Heart left ventricle (tissue), 16 donors: ENCODE results near the gene ITGBL1. TPM values are rescaled to one million over a fixed set of nuclear protein-coding genes. Genes with fewer than 3 reads are reported as not detected.
"Not testable (repeated sequence)": the region's sequence is repeated elsewhere in the genome, so short reads cannot be mapped to it uniquely, and the experiment has no call there.

Experiments
- ATAC-seq, 4 donors: fragments of 200-7000 bp; cut with Tn5 transposase; one replicate each; pipeline ENCODE4 v1.9.1; 2020 to 2022; ENCODE audit warnings: moderate library complexity in 4 of 4, mild to moderate bottlenecking in 3 of 4, moderate number of reproducible peaks in 1 of 4
- DNase-seq, 5 donors: peaks; one replicate each; pipeline ENCODE4 v3.0.0-alpha.2; 2020
- H3K27ac ChIP-seq, 12 donors: fragments of 200-600 bp; sonication (generic) in 4 of 12; one replicate each; pipeline versions ENCODE4 v1.5.0 to v1.8.0; 2016 to 2022; ENCODE audit warnings: mild to moderate bottlenecking in 2 of 12
- H3K27me3 ChIP-seq, 9 donors: fragments of 200-600 bp; sonication (generic) in 2 of 9; one replicate each; pipeline versions ENCODE4 v1.5.1 to v1.8.0; 2016 to 2022; ENCODE audit warnings: mild to moderate bottlenecking in 3 of 9
- H3K36me3 ChIP-seq, 9 donors: fragments of 200-600 bp; sonication (generic) in 2 of 9; one replicate each; pipeline versions ENCODE4 v1.5.0 to v1.8.0; 2018 to 2022; ENCODE audit warnings: mild to moderate bottlenecking in 2 of 9
- H3K4me1 ChIP-seq, 12 donors: fragments of 200-600 bp; sonication (generic) in 4 of 12; one replicate each; pipeline versions ENCODE4 v1.5.0 to v1.8.0; 2016 to 2022; ENCODE audit warnings: mild to moderate bottlenecking in 3 of 12
- H3K4me3 ChIP-seq, 12 donors: fragments of 200-600 bp; sonication (generic) in 4 of 12; one replicate each; pipeline versions ENCODE4 v1.5.0 to v1.8.0; 2017 to 2022; ENCODE audit warnings: mild to moderate bottlenecking in 9 of 12, moderate library complexity in 4 of 12
- H3K9me3 ChIP-seq, 12 donors: fragments of 200-600 bp; sonication (generic) in 4 of 12; one replicate each; pipeline versions ENCODE4 v1.5.0 to v1.8.0; 2016 to 2022; ENCODE audit warnings: mild to moderate bottlenecking in 1 of 12
- CTCF ChIP-seq, 12 donors: fragments of 200-600 bp; sonication (generic) in 4 of 12; IDR thresholded peaks; one replicate each; pipeline versions ENCODE4 v1.5.0 to v1.8.0; 2018 to 2022; ENCODE audit warnings: antibody characterized with exemption in 12 of 12, mild to moderate bottlenecking in 5 of 12
- POLR2A ChIP-seq, 2 donors: fragments of 450-650 bp; IDR thresholded peaks; one replicate each; pipeline ENCODE4 v1.6.1; 2017; ENCODE audit warnings: antibody characterized with exemption in 2 of 2, mild to moderate bottlenecking in 2 of 2, moderate library complexity in 2 of 2
- WGBS, 4 donors: extraction: QIAGEN DNeasy Blood & Tissue Kit in 2 of 4; methylation state at CpG; one replicate each; pipeline versions ENCODE4 v1.1.5 to v1.1.7; 2013 to 2018; 5-methylcytosine and 5-hydroxymethylcytosine counted together
- intact Hi-C, 10 donors: fragments of 100-400 bp; cut with DNase I; formaldehyde crosslinking; loops; one replicate each; pipeline versions ENCODE4 v1.11.1 to v1.14.2; 2022
- polyA plus RNA-seq, 2 donors: library from polyadenylated mRNA; stranded (reverse); fragments of 200-250 nt; gene quantifications; one replicate each; pipeline ENCODE4 v1.2.3, GENCODE V29; 2013
- total RNA-seq, 9 donors: library from RNA; depleted of rRNA in 2 of 9; stranded (reverse); fragments of >200 nt in 2 of 9; fragmentation: NEBNext Ultra II Directional in 3 of 9; extraction: Animal tissue kit (Norgen Biotek cat#: 25700) in 3 of 9; gene quantifications; one replicate each; pipeline versions ENCODE4 v1.1.0 to v1.2.4, GENCODE V29; 2016 to 2023
- donor health status: ischemic (EF 13 %, LVEDD 7.1; RV severe dilation, severe dysfunction).
- donor health status: healthy with polysubstance abuse.
- donor health status: DM: no; HTN: yes; CAD: no.
- donor health status: DM: no; HTN: no; CAD: no.
- donor health status: ischemic (EF 25% LVEDD 6.9; RV normal size, moderate dysfunction).
- donor health status: ischemic (EF 25% LVEDD 5.7; RV mildly dilated, moderate dysfunction).
- donor health status: healthy.
- donor health status: DM: yes; HTN: yes; CAD: no.
- donor health status: ischemic (EF 35%, LVEDD 5.7; RV mildly dilated, moderate dysfunction).
- donor health status: nonischemic (EF 11% LVEDD 7.7; RV severe dilation, severe dysfunction).
- donor health status: DM: yes; HTN: yes; CAD: no.
- donor health status: PGD.
- donor health status: ischemic (EF 29% LVEDD 5.4; RV normal size, mild dysfunction).
- donor health status: nonischemic (EF 23%, LVEDD 6.1; RV moderate dilation, normal function).

ITGBL1 gene
- total and polyA plus RNA-seq, 11 donors: 0.15 to 5.9 (median 2.5) TPM

- TF ChIP-seq CTCF (IDR thresholded peaks at IDR 0.05) (no peak), POLR2A (IDR thresholded peaks at IDR 0.05) (no peak)
- no peaks in the 10 kb centered on the region for H3K36me3 ChIP-seq
- no peak overlapping the region for H3K4me3 ChIP-seq
- 18 to 27% (median 21%) methylated on average over 4 of the region's 4 CpGs for WGBS, 4 donors
- no peak overlapping the region for H3K27ac ChIP-seq
- H3K27me3 ChIP-seq: no peaks in the 10 kb centered on the region
- ATAC-seq (peak in 1 of 4 donors; percentile 56), DNase-seq (no peak)
- intact Hi-C loops: no loop called here
- H3K9me3 ChIP-seq: peaks cover 0 to 2% (median 0%) of the 10 kb centered on the region in 12 donors
- peaks cover 0 to 5% (median 0%) of the 10 kb centered on the region in 12 donors for H3K4me1 ChIP-seq
These were observed 76.9 kb downstream of the ITGBL1 start for GRCh38 chr13:101529422-101529821.

- DNase-seq: no peak
- Histone ChIP-seq H3K4me1 (peaks cover 0 to 5% (median 0%) of the 10 kb centered on the region in 12 donors), H3K27ac (no peak overlapping the region), H3K36me3 (no peaks in the 10 kb centered on the region), H3K9me3 (peaks cover 0 to 2% (median 0%) of the 10 kb centered on the region in 12 donors), H3K4me3 (no peak overlapping the region), H3K27me3 (no peaks in the 10 kb centered on the region)
- no peak for ATAC-seq
- TF ChIP-seq CTCF (IDR thresholded peaks at IDR 0.05) (no peak), POLR2A (IDR thresholded peaks at IDR 0.05) (no peak)
- intact Hi-C loops: no loop called here
These were observed 77.8 kb downstream of the ITGBL1 start for GRCh38 chr13:101530293-101530692.

GRCh38 chr13:101535192-101535746 lies 82.8 kb downstream of the ITGBL1 start:
- 89 to 94% (median 92%) methylated on average over 1 of the region's 1 CpG for WGBS, 4 donors
- H3K4me3 ChIP-seq: no peak overlapping the region
- no peak overlapping the region for H3K27ac ChIP-seq
- no peaks in the 10 kb centered on the region for H3K4me1 ChIP-seq
- intact Hi-C loops: no loop called here
- ATAC-seq (no peak), DNase-seq (no peak)
- no peak for TF ChIP-seq CTCF (IDR thresholded peaks at IDR 0.05)
- no peak for TF ChIP-seq POLR2A (IDR thresholded peaks at IDR 0.05)
- no peaks in the 10 kb centered on the region for H3K36me3 ChIP-seq
- peaks cover 0 to under 1% (median 0%) of the 10 kb centered on the region in 12 donors for H3K9me3 ChIP-seq
- no peaks in the 10 kb centered on the region for H3K27me3 ChIP-seq

- intact Hi-C loops: no loop called here
- H3K36me3 ChIP-seq: no peaks in the 10 kb centered on the region
- DNase-seq (no peak), ATAC-seq (no peak)
- H3K27me3 ChIP-seq: no peaks in the 10 kb centered on the region
- H3K27ac ChIP-seq: no peak overlapping the region
- H3K4me1 ChIP-seq: no peaks in the 10 kb centered on the region
- TF ChIP-seq POLR2A (IDR thresholded peaks at IDR 0.05) (no peak), CTCF (IDR thresholded peaks at IDR 0.05) (no peak)
- 55 to 73% (median 57%) methylated on average over 3 of the region's 3 CpGs for WGBS, 4 donors
- peaks cover 0 to 3% (median 0%) of the 10 kb centered on the region in 12 donors for H3K9me3 ChIP-seq
- no peak overlapping the region for H3K4me3 ChIP-seq
These were observed 83.6 kb downstream of the ITGBL1 start for GRCh38 chr13:101536079-101536478.

- intact Hi-C loops: not testable (repeated sequence)
These were observed 92.1 kb downstream of the ITGBL1 start for GRCh38 chr13:101544544-101544943.

More at GRCh38 chr13:101544544-101544943, 92.1 kb downstream of the ITGBL1 start:
- ATAC-seq, H3K4me3 ChIP-seq, DNase-seq, H3K27me3 ChIP-seq, H3K27ac ChIP-seq, H3K36me3 ChIP-seq, H3K4me1 ChIP-seq, H3K9me3 ChIP-seq: not testable (repeated sequence)
- WGBS, 4 donors: 81 to 90% (median 86%) methylated on average over 8 to 11 of the region's 11 CpGs
